GM12873 (cell line): ENCODE results near the gene MACROD1.

Experiments used
- TF ChIP-seq, protein P1 (sequence below): IDR thresholded peaks from 2 replicates; pipeline ENCODE4 v1.5.1; 2012; ENCODE audit warnings: low read depth, mild to moderate bottlenecking, moderate library complexity, low read length, control low read depth; ENCODE audit not compliant: insufficient read depth; ENCODE audit errors: missing control alignments

The MACROD1 gene

DNA sequence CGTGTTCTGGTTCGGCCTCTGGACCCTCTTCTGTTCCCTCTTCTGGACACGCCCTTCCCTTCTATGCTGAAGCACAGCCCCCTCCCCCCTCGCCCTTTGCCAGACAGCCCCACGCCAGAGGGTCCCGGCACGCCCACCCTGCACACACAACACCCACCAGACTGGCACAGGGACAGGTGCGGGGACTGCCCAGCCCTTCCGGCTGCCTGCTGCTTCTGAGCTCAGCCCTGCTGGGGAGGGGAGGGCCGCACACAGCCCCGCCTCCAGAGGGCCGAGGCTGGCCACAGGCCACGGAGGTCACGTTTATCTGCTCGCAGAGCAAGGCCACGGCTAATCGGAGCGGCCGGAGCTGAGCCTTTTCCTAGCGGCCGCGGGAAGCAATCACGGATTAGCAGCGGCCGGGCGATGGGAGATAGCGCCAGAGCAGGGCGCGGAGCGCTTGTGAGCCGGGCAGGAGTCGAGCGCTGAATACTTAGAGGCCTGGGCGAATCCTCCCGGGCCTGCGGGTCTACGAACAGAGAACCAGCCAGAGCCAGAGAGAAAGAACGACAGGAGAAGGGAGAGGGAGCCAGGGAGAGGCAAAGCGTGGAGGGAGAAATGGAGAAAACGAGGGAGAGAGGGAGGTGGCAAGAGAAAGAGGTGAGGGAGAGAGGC is 158.2 kb downstream of the MACROD1 start:
- TF ChIP-seq, protein P1, sequence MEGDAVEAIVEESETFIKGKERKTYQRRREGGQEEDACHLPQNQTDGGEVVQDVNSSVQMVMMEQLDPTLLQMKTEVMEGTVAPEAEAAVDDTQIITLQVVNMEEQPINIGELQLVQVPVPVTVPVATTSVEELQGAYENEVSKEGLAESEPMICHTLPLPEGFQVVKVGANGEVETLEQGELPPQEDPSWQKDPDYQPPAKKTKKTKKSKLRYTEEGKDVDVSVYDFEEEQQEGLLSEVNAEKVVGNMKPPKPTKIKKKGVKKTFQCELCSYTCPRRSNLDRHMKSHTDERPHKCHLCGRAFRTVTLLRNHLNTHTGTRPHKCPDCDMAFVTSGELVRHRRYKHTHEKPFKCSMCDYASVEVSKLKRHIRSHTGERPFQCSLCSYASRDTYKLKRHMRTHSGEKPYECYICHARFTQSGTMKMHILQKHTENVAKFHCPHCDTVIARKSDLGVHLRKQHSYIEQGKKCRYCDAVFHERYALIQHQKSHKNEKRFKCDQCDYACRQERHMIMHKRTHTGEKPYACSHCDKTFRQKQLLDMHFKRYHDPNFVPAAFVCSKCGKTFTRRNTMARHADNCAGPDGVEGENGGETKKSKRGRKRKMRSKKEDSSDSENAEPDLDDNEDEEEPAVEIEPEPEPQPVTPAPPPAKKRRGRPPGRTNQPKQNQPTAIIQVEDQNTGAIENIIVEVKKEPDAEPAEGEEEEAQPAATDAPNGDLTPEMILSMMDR: no peak

DNA sequence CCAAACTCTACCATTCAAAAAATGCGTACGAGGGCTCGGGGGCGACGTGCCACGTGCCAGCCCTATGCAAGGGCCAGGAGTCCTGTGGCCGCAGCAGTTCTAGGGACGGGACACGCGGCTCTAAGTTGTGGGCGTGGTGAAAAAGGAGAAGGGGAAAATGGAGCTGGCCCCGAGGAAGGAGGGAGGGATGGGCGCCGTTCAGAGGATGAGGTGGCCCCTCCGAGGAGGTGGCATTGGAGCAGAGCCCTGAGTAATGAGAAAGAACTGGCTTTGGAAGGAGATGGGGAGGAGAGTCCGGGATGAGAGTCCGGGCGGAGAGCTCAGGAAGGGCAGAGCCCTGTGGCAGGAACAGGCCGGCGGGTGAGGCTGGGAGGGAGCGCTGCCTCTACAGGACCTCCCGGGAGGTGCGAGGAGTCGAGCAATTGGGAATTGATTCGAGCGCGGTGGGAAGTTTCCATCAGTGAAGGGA is 158.7 kb downstream of the MACROD1 start:
- TF ChIP-seq, protein P1: no peak

DNA sequence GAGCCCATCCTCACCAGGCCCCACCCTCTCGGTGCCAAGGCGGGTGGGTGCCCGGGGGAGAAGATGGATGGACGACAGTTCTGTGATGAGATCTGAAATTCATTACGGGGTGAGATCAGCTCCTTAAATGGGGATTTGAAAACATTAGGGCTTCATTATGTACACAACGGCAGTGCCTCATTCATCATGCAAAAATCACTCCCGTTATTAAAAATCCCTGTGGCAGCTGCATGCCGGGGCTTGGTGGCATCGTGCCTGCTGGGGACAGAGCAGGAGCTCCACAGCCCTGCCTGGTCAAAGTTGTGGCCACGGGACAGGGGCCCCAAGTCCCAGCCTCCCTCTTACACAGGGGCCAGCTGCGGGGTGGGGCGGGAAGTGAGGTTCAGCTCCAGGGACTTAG is 159.5 kb downstream of the MACROD1 start:
- TF ChIP-seq, protein P1: no peak

DNA sequence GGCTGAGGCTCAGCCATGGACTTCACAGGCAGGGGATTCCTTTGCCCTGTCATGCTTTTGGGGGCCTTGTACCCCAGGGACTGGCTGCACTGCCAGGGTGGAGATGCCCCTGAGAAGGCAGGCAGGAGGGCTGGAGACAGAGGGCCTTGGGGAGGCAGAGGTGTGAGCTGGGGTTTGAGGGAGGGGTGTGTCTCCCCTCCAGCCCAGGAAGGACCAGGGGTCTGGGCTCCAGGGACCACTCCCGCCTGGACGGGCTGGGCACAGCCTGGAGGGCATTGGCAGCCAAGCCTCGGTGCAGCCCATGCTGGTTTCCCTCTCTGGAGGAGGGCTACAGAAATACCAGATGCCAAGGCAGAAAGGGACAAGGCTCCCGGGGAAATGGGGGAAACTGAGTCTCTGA is 160.2 kb downstream of the MACROD1 start:
- TF ChIP-seq, protein P1: no peak

DNA sequence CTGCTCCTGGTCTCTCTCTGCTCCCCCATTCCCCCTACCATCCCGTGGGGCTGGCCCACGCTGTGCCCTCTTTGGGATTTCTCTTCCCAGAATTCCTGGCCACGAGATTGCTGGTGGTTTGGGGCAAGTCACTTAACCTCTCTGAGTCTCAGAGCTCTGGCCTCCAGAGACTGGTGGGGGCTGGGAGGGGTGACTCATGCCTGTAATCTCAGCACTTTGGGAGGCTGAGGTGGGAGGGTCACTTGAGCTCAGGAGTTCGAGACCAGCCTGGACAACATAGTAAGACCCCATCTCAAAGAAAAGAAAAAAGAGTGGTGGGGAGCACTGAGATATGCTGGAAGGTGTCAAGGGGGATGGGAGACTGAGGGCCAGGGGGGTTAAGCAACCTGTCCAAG is 161.3 kb downstream of the MACROD1 start:
- TF ChIP-seq, protein P1: no peak

DNA sequence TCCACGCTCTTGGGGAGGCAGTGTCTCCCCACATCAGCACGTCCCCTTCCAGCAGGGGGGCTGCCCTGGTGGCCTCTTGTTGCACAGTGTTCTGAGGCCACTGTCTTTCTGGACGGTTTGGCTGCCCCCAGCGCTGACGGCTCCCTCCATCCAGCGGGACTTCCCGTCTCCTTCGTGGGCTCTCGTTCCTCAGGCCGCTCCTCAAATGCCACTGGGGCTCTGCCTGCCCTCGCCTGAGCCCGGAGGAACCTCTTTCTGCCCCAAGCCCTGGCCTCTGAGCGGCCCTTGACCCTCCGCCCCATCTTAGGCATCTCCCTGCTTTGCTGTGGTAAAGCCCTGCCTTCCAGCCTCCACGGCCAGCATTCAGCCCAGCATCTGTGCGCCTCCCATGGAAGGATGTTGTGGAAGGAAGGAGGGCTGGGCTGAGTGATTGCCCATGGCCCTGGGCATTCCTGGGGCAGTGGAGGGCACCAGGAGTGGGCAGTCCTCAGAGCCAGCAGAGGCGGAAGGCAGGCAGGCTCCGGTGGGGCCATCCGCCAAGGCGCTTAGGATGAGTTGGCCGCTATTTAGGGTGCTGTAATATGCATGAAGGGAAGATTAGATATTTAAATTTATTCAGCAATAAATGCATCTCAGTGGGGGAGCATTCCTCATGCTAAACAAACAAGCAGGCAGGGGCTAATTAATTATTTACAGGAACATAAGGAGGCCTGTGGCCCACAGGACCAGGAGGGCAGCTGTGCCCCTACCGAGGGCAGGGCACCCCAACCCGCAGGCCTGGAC is 161.9 kb downstream of the MACROD1 start:
- TF ChIP-seq, protein P1: no peak
